ENCODE measurements around the gene TMEM91.

DNA sequence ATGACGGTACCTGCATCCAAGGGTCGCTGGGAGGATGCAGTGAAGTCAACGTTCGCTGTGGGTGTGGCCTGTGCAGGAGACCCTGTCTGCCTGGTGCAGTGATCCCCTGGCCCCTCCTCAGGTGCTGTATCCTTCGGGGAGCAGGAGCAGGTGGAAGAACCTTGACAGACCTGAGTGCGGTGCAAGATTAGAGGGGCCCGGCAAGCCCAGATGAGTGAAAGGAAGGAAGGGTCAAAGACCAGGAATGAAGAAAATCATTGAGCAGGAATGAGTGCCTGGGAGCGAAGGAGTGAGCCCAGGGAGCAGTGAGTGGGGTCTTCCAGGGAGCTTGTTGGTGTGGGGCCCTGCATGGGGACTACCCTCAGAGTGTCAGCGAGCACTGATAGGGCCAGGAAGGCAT lies 38.1 kb downstream of the TMEM91 start:
- TF ChIP-seq CTCF (IDR thresholded peaks at IDR 0.05) (no peak), ATF2 (CRISPR knock-in tag; IDR thresholded peaks at IDR 0.05; ENCODE audit: borderline replicate concordance, low read depth) (no peak), JUN (CRISPR knock-in tag; IDR thresholded peaks at IDR 0.05) (no peak), ESRRA (CRISPR knock-in tag; IDR thresholded peaks at IDR 0.05; ENCODE audit: borderline replicate concordance) (no peak), RELA (CRISPR knock-in tag; IDR thresholded peaks at IDR 0.05; ENCODE audit: borderline replicate concordance) (no peak)
- TF ChIP-seq, protein P1, sequence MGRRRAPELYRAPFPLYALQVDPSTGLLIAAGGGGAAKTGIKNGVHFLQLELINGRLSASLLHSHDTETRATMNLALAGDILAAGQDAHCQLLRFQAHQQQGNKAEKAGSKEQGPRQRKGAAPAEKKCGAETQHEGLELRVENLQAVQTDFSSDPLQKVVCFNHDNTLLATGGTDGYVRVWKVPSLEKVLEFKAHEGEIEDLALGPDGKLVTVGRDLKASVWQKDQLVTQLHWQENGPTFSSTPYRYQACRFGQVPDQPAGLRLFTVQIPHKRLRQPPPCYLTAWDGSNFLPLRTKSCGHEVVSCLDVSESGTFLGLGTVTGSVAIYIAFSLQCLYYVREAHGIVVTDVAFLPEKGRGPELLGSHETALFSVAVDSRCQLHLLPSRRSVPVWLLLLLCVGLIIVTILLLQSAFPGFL (CRISPR knock-in tag; IDR thresholded peaks at IDR 0.05; ENCODE audit: borderline replicate concordance) = no peak
- TF ChIP-seq, protein P2, sequence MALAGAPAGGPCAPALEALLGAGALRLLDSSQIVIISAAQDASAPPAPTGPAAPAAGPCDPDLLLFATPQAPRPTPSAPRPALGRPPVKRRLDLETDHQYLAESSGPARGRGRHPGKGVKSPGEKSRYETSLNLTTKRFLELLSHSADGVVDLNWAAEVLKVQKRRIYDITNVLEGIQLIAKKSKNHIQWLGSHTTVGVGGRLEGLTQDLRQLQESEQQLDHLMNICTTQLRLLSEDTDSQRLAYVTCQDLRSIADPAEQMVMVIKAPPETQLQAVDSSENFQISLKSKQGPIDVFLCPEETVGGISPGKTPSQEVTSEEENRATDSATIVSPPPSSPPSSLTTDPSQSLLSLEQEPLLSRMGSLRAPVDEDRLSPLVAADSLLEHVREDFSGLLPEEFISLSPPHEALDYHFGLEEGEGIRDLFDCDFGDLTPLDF (CRISPR knock-in tag; IDR thresholded peaks at IDR 0.05) = no peak
- TF ChIP-seq, protein P3, sequence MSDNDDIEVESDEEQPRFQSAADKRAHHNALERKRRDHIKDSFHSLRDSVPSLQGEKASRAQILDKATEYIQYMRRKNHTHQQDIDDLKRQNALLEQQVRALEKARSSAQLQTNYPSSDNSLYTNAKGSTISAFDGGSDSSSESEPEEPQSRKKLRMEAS (CRISPR knock-in tag; IDR thresholded peaks at IDR 0.05) = no peak
- TF ChIP-seq, protein P4, sequence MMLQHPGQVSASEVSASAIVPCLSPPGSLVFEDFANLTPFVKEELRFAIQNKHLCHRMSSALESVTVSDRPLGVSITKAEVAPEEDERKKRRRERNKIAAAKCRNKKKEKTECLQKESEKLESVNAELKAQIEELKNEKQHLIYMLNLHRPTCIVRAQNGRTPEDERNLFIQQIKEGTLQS (CRISPR knock-in tag; conservative IDR thresholded peaks at IDR 0.05) = no peak

All from WTC11 (cell line).